Measurements from ENCODE around the gene HDAC4.

HDAC4 gene

DNA sequence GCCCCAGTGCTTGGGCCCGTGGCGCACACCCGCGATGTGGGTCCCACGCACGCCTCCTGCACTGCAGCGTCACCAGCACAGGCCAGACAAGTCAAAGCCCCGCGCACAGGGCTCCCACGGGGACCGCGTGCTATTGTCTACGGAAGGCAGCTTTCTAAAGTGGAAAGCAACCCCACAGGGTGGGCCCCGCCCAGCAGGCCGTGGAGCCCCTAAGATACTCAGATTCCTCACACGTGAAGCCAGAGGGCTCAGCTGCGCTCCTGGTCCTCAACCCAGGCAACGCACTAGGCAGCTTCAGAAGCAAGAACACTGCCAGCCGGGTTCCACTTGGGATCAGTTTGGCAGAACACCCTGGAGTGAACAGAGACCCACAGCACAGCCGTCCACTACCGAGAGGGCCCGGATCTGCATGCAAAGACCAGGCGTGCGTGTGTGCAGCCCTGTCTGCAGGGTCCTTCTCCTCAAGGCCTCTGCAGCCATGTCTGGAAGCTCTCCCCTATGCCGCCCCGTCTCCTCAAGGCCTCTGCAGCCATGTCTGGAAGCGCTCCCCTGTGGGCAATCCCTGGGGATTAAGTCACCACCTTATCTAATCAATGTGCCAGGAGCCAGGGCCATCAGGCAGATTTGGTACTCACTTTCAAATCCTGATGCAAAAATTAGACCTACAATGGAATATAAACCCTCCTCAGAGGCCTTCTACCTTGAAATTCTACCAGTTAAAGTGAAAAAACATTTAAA, 231.3 kb downstream of the HDAC4 start:
- Histone ChIP-seq H3K4me2 (ENCODE audit: low read depth, low read length, poor library complexity, severe bottlenecking) (no peak overlapping the region), H3K9me3 (ENCODE audit: insufficient read depth, low read length) (peaks cover 4% of the 10 kb centered on the region; the same call in 1 of the 2 replicates), H3F3A (ENCODE audit: insufficient read depth) (no peaks in the 10 kb centered on the region), H3K9ac (ENCODE audit: low read length) (no peak overlapping the region), H3K36me3 (ENCODE audit: low read length) (peaks cover 4% of the 10 kb centered on the region; the same call in 1 of the 2 replicates), H3K27me3 (ENCODE audit: low read length) (no peaks in the 10 kb centered on the region), H3K79me2 (ENCODE audit: insufficient read depth, low read length) (no peaks in the 10 kb centered on the region), H3K4me3 (ENCODE audit: insufficient read depth, low read length, poor library complexity, severe bottlenecking) (no peak overlapping the region), H4K20me1 (ENCODE audit: low read depth, low read length) (no peaks in the 10 kb centered on the region), H3K27ac (ENCODE audit: low read depth, low read length) (no peak overlapping the region), H3K9me2 (replicated peaks; ENCODE audit: insufficient read depth, low read length) (no peaks in the 10 kb centered on the region), H2AFZ (ENCODE audit: low read depth, low read length, severe bottlenecking) (no peak overlapping the region)
- TF ChIP-seq EZH2phosphoT487 (conservative IDR thresholded peaks at IDR 0.05; ENCODE audit: low read length): no peak
- TF ChIP-seq, protein P1, sequence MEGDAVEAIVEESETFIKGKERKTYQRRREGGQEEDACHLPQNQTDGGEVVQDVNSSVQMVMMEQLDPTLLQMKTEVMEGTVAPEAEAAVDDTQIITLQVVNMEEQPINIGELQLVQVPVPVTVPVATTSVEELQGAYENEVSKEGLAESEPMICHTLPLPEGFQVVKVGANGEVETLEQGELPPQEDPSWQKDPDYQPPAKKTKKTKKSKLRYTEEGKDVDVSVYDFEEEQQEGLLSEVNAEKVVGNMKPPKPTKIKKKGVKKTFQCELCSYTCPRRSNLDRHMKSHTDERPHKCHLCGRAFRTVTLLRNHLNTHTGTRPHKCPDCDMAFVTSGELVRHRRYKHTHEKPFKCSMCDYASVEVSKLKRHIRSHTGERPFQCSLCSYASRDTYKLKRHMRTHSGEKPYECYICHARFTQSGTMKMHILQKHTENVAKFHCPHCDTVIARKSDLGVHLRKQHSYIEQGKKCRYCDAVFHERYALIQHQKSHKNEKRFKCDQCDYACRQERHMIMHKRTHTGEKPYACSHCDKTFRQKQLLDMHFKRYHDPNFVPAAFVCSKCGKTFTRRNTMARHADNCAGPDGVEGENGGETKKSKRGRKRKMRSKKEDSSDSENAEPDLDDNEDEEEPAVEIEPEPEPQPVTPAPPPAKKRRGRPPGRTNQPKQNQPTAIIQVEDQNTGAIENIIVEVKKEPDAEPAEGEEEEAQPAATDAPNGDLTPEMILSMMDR (IDR thresholded peaks at IDR 0.05; ENCODE audit: insufficient read depth, low read length, poor library complexity, severe bottlenecking): no peak

DNA sequence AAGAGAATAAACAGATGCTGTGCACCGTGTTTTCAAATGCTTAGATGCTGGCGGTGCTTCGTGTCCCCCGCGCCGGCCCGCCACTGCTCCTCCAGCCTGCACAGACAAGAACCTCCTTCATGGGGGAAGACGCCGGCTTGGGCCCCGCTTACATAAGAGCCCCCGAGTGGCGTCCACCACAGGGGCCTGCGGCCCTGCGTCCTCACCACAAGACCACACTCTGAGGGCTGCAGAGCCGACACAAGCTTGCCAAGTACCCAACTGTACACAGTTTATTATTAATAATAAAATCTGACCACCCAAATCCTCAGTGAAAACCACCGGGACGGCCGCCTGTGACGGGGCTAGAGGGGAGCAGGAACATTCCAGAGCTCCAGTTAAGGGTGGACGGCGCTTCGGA, 232.2 kb downstream of the HDAC4 start:
- Histone ChIP-seq H4K20me1 (ENCODE audit: low read depth, low read length) (no peaks in the 10 kb centered on the region), H2AFZ (ENCODE audit: low read depth, low read length, severe bottlenecking) (no peak overlapping the region), H3K4me2 (ENCODE audit: low read depth, low read length, poor library complexity, severe bottlenecking) (no peak overlapping the region), H3K9me3 (ENCODE audit: insufficient read depth, low read length) (peaks cover 4% of the 10 kb centered on the region; the same call in 1 of the 2 replicates), H3K79me2 (ENCODE audit: insufficient read depth, low read length) (no peaks in the 10 kb centered on the region), H3K4me3 (ENCODE audit: insufficient read depth, low read length, poor library complexity, severe bottlenecking) (no peak overlapping the region), H3K27ac (ENCODE audit: low read depth, low read length) (no peak overlapping the region), H3K9ac (ENCODE audit: low read length) (no peak overlapping the region), H3K9me2 (replicated peaks; ENCODE audit: insufficient read depth, low read length) (no peaks in the 10 kb centered on the region), H3K36me3 (ENCODE audit: low read length) (peaks cover 4% of the 10 kb centered on the region; the same call in 1 of the 2 replicates), H3F3A (ENCODE audit: insufficient read depth) (no peaks in the 10 kb centered on the region), H3K27me3 (ENCODE audit: low read length) (no peaks in the 10 kb centered on the region)
- no peak for TF ChIP-seq EZH2phosphoT487 (conservative IDR thresholded peaks at IDR 0.05; ENCODE audit: low read length)
- TF ChIP-seq, protein P1 (IDR thresholded peaks at IDR 0.05; ENCODE audit: insufficient read depth, low read length, poor library complexity, severe bottlenecking): no peak

DNA sequence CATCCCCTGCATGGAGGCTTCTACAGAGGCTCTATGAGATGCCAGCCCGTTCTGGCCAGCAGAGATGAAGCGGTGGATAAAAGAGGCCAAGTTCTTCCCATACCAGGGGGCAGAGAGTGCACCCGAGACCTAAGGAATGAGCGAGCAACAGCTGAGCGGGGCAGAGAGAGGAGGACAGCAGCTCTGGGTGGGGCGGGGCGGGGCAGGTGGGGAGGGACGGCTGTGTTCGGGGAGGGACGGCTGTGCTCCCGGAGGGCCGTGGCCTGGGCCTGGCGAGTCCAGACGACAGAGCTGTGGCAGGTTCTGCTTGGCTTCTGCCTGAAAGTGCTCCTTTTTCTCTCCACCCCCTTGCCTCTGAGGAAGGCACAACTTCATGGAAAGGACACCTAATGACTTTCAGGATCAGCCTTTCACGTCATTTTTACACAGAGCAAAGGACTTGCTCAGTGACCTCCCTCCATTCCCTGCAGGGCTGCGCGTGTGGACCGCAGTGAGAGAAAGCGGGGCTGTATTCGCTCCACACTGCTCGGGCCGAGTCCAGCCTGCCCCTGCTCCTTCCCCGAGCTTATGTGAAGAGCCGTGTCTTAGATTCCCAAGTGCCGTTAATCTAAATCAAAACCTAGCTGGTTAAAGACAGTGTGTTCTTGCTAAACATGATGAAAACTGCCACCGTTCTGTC, 232.9 kb downstream of the HDAC4 start:
- Histone ChIP-seq H3K36me3 (ENCODE audit: low read length) (peaks cover 4% of the 10 kb centered on the region; the same call in 1 of the 2 replicates), H3K27me3 (ENCODE audit: low read length) (no peaks in the 10 kb centered on the region)
- TF ChIP-seq, protein P1 (IDR thresholded peaks at IDR 0.05; ENCODE audit: insufficient read depth, low read length, poor library complexity, severe bottlenecking): no peak
- TF ChIP-seq EZH2phosphoT487 (conservative IDR thresholded peaks at IDR 0.05; ENCODE audit: low read length): no peak

More for the DNA sequence above, 232.9 kb downstream of the HDAC4 start:
- Histone ChIP-seq H3K9me2 (replicated peaks; ENCODE audit: insufficient read depth, low read length) (no peaks in the 10 kb centered on the region), H3K4me2 (ENCODE audit: low read depth, low read length, poor library complexity, severe bottlenecking) (no peak overlapping the region), H2AFZ (ENCODE audit: low read depth, low read length, severe bottlenecking) (no peak overlapping the region), H3K9ac (ENCODE audit: low read length) (no peak overlapping the region), H3K27ac (ENCODE audit: low read depth, low read length) (no peak overlapping the region), H3K9me3 (ENCODE audit: insufficient read depth, low read length) (peaks cover 4% of the 10 kb centered on the region; the same call in 1 of the 2 replicates), H3K4me3 (ENCODE audit: insufficient read depth, low read length, poor library complexity, severe bottlenecking) (no peak overlapping the region), H3K79me2 (ENCODE audit: insufficient read depth, low read length) (no peaks in the 10 kb centered on the region), H4K20me1 (ENCODE audit: low read depth, low read length) (no peaks in the 10 kb centered on the region), H3F3A (ENCODE audit: insufficient read depth) (no peaks in the 10 kb centered on the region)
